HepG2 (cell line): Measurements from ENCODE around the gene NCAPD2. TPM values are rescaled to one million over a fixed set of nuclear protein-coding genes. Genes with fewer than 3 reads are reported as not detected.

ENCODE experiments used
- ATAC-seq: fragments of 200-7000 bp; cut with Tn5 transposase; 3 replicates; pipeline ENCODE4 v1.9.1; 2020; ENCODE audit warnings: mild to moderate bottlenecking, moderate library complexity
- BruUV-seq: library from RNA; stranded (reverse); fragments of 400-500 nt; replicated peaks from 2 replicates; lab custom pipeline; 2021; lab: Mats Ljungman, UMichigan
- CTCF ChIA-PET: fragments of 300-600 bp; formaldehyde crosslinking; extraction: SDS; loops from one replicate; lab custom pipeline; 2021; ENCODE audit warnings: low total read pairs, inconsistent platforms, low intra/inter-chr PET ratio; lab: Yijun Ruan, JAX
- POLR2A ChIA-PET: fragments of 350-600 bp; sonication (Branson Sonifier 250); formaldehyde crosslinking; loops from one replicate; lab custom pipeline; 2020; ENCODE audit warnings: antibody characterized with exemption, inconsistent platforms; lab: Yijun Ruan, JAX
- DNase-seq: peaks from one replicate; pipeline ENCODE4 v3.0.0-alpha.2; 2015; ENCODE audit warnings: low spot score
- FAIRE-seq: peaks from 3 replicates; lab custom pipeline; 2011; peaks lifted over from hg19 to GRCh38; lab: Jason Lieb, UNC
- H2AFZ ChIP-seq: one replicate; pipeline ENCODE4 v1.6.1; 2011; ENCODE audit warnings: low read length, inconsistent platforms
- H3K27ac ChIP-seq: fragments of 300-600 bp; 3 replicates; pipeline ENCODE4 v1.8.0; 2011; ENCODE audit warnings: mixed run types, mild to moderate bottlenecking, mixed read lengths, low read length, inconsistent platforms; ENCODE audit not compliant: insufficient read depth; ENCODE audit errors: extremely low read length
- H3K27me3 ChIP-seq, 2 experiments: fragments of 200-600 bp in 1 of 2; 2 replicates in 1 of 2; 3 replicates in 1 of 2; pipeline versions ENCODE4 v1.6.0 to v1.8.0; 2011; ENCODE audit warnings: low read length in 2 of 2, mild to moderate bottlenecking in 2 of 2, moderate library complexity in 2 of 2, inconsistent platforms in 1 of 2; ENCODE audit not compliant: insufficient read depth in 2 of 2, control insufficient read depth in 1 of 2
- H3K36me3 ChIP-seq, 2 experiments: fragments of 200-600 bp in 1 of 2; replicated peaks in 1 of 2; 2 replicates in 1 of 2; 3 replicates in 1 of 2; pipeline versions ENCODE4 v1.5.1 to v1.8.0; 2011; ENCODE audit warnings: low read length in 2 of 2, inconsistent platforms in 1 of 2; ENCODE audit not compliant: insufficient read depth in 2 of 2, control insufficient read depth in 1 of 2
- H3K4me1 ChIP-seq: 2 replicates; pipeline ENCODE4 v1.5.1; 2012; ENCODE audit warnings: low read length, inconsistent platforms; ENCODE audit not compliant: insufficient read depth
- H3K4me2 ChIP-seq: 2 replicates; pipeline ENCODE4 v1.6.0; 2011; ENCODE audit warnings: low read depth, low read length, inconsistent platforms
- H3K4me3 ChIP-seq, 3 experiments: fragments of 200-600 bp in 1 of 3; sonication (generic), shearing (Covaris generic) in 1 of 3; replicated peaks in 1 of 3; 2 replicates each; pipeline ENCODE4 v1.5.1; 2011 to 2016; ENCODE audit warnings: low read length in 3 of 3, inconsistent platforms in 2 of 3, low read depth in 2 of 3, mild to moderate bottlenecking in 2 of 3, control low read depth in 1 of 3, mixed read lengths in 1 of 3; ENCODE audit not compliant: insufficient read depth in 1 of 3
- H3K79me2 ChIP-seq: one replicate; pipeline ENCODE4 v1.6.1; 2011; ENCODE audit warnings: low read length, inconsistent platforms; ENCODE audit not compliant: insufficient read depth
- H3K9ac ChIP-seq: 2 replicates; pipeline ENCODE4 v1.6.0; 2011; ENCODE audit warnings: mild to moderate bottlenecking, low read depth, low read length, inconsistent platforms; ENCODE audit not compliant: insufficient read depth
- H3K9me3 ChIP-seq: 2 replicates; pipeline ENCODE4 v1.5.1; 2012; ENCODE audit warnings: mild to moderate bottlenecking, low read length
- H4K20me1 ChIP-seq: 2 replicates; pipeline ENCODE4 v1.6.0; 2011; ENCODE audit warnings: inconsistent platforms, mild to moderate bottlenecking, low read length, moderate library complexity; ENCODE audit not compliant: insufficient read depth
- FOXM1 ChIP-seq: sonication (generic); formaldehyde crosslinking; IDR thresholded peaks from 2 replicates; pipeline ENCODE4 v1.5.0; 2020; ENCODE audit warnings: missing genetic modification reagents
- HMG20A ChIP-seq: IDR thresholded peaks from 2 replicates; pipeline ENCODE4 v1.6.1; 2016; ENCODE audit warnings: borderline replicate concordance
- HNRNPLL ChIP-seq: fragments of 200-400 bp; formaldehyde crosslinking; IDR thresholded peaks from 2 replicates; pipeline ENCODE4 v1.6.1; 2017; ENCODE audit warnings: mild to moderate bottlenecking, low read depth, low read length; ENCODE audit not compliant: poor library complexity, severe bottlenecking
- NAIF1 ChIP-seq: sonication (generic); formaldehyde crosslinking; IDR thresholded peaks from 2 replicates; pipeline ENCODE4 v1.5.0; 2020; ENCODE audit warnings: mild to moderate bottlenecking, missing genetic modification reagents, borderline replicate concordance
- NFATC3 ChIP-seq: sonication (generic); formaldehyde crosslinking; IDR thresholded peaks from 2 replicates; pipeline ENCODE4 v1.5.1; 2020; ENCODE audit warnings: mild to moderate bottlenecking, missing genetic modification reagents
- POGZ ChIP-seq: sonication (generic); formaldehyde crosslinking; IDR thresholded peaks from 2 replicates; pipeline ENCODE4 v1.4.0; 2020; ENCODE audit warnings: mild to moderate bottlenecking, missing genetic modification reagents
- PPARG ChIP-seq: conservative IDR thresholded peaks from 2 replicates; pipeline ENCODE4 v1.6.1; 2016; ENCODE audit warnings: missing biosample characterization, missing genetic modification reagents
- REXO4 ChIP-seq: sonication (generic); formaldehyde crosslinking; IDR thresholded peaks from 2 replicates; pipeline ENCODE4 v1.8.0; 2022; ENCODE audit warnings: missing genetic modification reagents, mild to moderate bottlenecking, borderline replicate concordance
- SP5 ChIP-seq: IDR thresholded peaks from 2 replicates; pipeline ENCODE4 v1.6.1; 2016; ENCODE audit warnings: low read depth, borderline replicate concordance
- ZNF263 ChIP-seq: sonication (generic); formaldehyde crosslinking; IDR thresholded peaks from 2 replicates; pipeline ENCODE4 v1.4.0; 2020; ENCODE audit warnings: missing genetic modification reagents
- ZNF550 ChIP-seq: sonication (generic); formaldehyde crosslinking; IDR thresholded peaks from 2 replicates; pipeline ENCODE4 v1.4.0; 2020; ENCODE audit warnings: mild to moderate bottlenecking, missing genetic modification reagents, borderline replicate concordance
- ZNF557 ChIP-seq: sonication (generic); formaldehyde crosslinking; IDR thresholded peaks from 2 replicates; pipeline ENCODE4 v1.4.0; 2020; ENCODE audit warnings: missing genetic modification reagents
- WGBS: methylation state at CpG from one replicate; pipeline ENCODE4 v1.1.6; 2017; ENCODE audit warnings: low lambda C conversion rate; 5-methylcytosine and 5-hydroxymethylcytosine counted together
- in situ Hi-C: cut with HindIII; loops from 2 replicates; pipeline ENCODE4 v1.10.0; 2017; ENCODE audit warnings: low pct_unique_long_range_greater_than_20kb; ENCODE audit not compliant: extremely low pct_ligation_motif_present
- intact Hi-C: fragments of 100-400 bp; cut with micrococcal nuclease; formaldehyde crosslinking; loops from one replicate; pipeline ENCODE4 v1.10.0; 2022; ENCODE audit not compliant: unreplicated experiment
- polyA plus RNA-seq, 8 experiments: library from polyadenylated mRNA; depleted of rRNA in 3 of 8; stranded (reverse) in 7 of 8; unstranded in 1 of 8; fragments of >200 nt; fragmentation: Illumina TruSeq in 4 of 8; extraction: Trizol in 4 of 8; gene quantifications; 2 replicates each; pipeline versions ENCODE4 v1.2.1 to v1.2.3, GENCODE V29; 2011 to 2016; ENCODE audit warnings: low read depth in 4 of 8, missing spikeins in 1 of 8, mixed read lengths in 1 of 8; ENCODE audit not compliant: insufficient read depth in 1 of 8
- total RNA-seq, 5 experiments: library from RNA; depleted of rRNA; stranded (reverse); fragments of >200 nt; fragmentation: Illumina TruSeq; extraction: Trizol; gene quantifications; 2 replicates each; pipeline ENCODE4 v1.2.3, GENCODE V29; 2016; ENCODE audit warnings: low read depth in 1 of 5
- TF ChIP-seq, protein P1 (sequence below), 2 experiments: sonication (generic) in 1 of 2; formaldehyde crosslinking in 1 of 2; IDR thresholded peaks; 2 replicates each; pipeline versions ENCODE4 v1.4.0 to v1.6.1; 2018 to 2020; ENCODE audit warnings: missing genetic modification reagents in 2 of 2, borderline replicate concordance in 1 of 2, low read depth in 1 of 2, mild to moderate bottlenecking in 1 of 2, missing biosample characterization in 1 of 2
- TF ChIP-seq, protein P2 (sequence below): sonication (generic); formaldehyde crosslinking; IDR thresholded peaks from 2 replicates; pipeline ENCODE4 v1.8.1; 2023; ENCODE audit warnings: mild to moderate bottlenecking, missing genetic modification reagents
- TF ChIP-seq, protein P3 (sequence below): sonication (generic); formaldehyde crosslinking; IDR thresholded peaks from 2 replicates; pipeline ENCODE4 v1.4.0; 2020; ENCODE audit warnings: mild to moderate bottlenecking, missing genetic modification reagents

The NCAPD2 gene
- total and polyA plus RNA-seq, 2 of the 13 experiments (the other 11 are each of a cell fraction or from before 2014, with no cell fraction given) = 51.1 to 65.6 TPM

DNA sequence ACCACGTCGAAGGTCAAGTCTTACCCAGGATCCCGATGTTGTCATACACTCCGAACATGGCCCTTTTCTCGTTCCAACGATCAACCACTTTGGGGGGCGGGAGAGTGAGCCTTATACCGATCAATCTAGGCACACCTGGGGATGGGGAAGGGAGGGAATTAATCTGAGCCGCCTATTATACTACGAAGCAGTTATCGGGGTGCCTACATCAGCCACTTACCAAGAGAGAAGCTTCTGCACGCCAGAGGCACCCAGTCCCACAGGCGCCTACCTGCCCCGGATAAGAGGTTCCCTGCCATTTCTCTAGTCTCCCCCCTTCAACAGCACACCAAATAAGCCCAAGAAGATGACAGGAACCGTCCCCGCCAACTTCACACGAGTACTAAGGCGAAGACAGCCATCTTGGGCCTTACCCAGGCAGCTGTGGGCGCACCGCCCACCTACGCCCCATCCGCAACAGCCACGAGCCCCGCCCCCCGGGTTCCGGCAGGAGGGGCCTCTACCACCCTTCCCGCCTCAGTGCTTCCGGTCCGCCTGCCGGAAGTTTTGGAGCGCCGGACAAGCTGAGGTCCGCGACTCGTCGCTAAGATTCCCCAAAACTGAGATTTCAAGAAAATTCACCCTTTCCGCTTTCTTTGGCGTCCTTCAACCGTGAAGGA, 935 bp upstream of the NCAPD2 start, which contains the start of gene MRPL51 (continued):
- TF ChIP-seq, protein P1, sequence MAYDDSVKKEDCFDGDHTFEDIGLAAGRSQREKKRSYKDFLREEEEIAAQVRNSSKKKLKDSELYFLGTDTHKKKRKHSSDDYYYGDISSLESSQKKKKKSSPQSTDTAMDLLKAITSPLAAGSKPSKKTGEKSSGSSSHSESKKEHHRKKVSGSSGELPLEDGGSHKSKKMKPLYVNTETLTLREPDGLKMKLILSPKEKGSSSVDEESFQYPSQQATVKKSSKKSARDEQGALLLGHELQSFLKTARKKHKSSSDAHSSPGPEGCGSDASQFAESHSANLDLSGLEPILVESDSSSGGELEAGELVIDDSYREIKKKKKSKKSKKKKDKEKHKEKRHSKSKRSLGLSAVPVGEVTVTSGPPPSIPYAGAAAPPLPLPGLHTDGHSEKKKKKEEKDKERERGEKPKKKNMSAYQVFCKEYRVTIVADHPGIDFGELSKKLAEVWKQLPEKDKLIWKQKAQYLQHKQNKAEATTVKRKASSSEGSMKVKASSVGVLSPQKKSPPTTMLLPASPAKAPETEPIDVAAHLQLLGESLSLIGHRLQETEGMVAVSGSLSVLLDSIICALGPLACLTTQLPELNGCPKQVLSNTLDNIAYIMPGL (CRISPR knock-in tag; IDR thresholded peaks at IDR 0.05; ENCODE audit: borderline replicate concordance in 1 of 2, low read depth in 1 of 2) = peak in 1 of 2 experiments; percentile 67; a peak in 3 of 4 replicates
- TF ChIP-seq ZNF550 (CRISPR knock-in tag) = no peak

DNA sequence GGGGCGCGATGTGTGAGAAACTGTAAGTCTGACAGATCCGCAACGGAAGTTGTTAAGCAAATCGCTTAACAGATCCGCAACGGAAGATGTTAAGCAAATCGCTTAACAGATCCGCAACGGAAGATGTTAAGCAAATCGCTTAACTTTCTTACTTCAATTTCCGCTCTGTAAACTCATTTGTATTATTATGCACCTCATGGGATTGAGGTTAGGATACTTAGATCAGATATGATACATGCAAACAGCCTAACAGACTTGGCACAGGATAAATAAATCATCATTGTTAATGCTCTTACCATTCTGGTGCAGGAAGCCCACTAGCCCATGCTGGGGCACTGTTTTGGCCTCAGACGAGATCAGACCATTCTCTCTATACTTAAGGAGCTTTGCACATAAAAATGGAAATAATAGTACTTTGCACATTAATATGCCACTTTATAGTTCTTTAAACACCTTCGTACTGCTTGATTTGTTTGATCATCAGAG, 399 bp downstream of the NCAPD2 start:
- in situ Hi-C loops (no loop called here), intact Hi-C loops (loop anchor here (1.0 to 2.0 kb wide), 2 partner anchors 38 to 71 kb away; no protein-coding TSS in a partner anchor)
- peak overlapping the region; percentile 92 for H3K4me2 ChIP-seq
- H3K27ac ChIP-seq = peak overlapping the region; percentile 98
- H3K9ac ChIP-seq = peak overlapping the region; percentile 83
- TSS peak; percentile 81 for BruUV-seq
- ChIA-PET POLR2A (interaction anchor here (2.1 kb wide), 2 partner anchors 23 to 40 kb away, joined by 7 to 11 read pairs; partner anchors contain the start of genes GAPDH and VAMP1), CTCF (no interaction called here)
- WGBS = 2% methylated on average over 14 of the region's 14 CpGs
- DNase-seq = no peak
- H2AFZ ChIP-seq = no peak overlapping the region
- H4K20me1 ChIP-seq = peaks cover 7% of the 10 kb centered on the region
- H3K27me3 ChIP-seq = no peaks in the 10 kb centered on the region; a peak in 1 of 5 replicates
- FAIRE-seq = no peak
- peak overlapping the region; percentile 61 to 80 (median 67) for H3K4me3 ChIP-seq
- ATAC-seq = no peak
- H3K79me2 ChIP-seq = peaks cover 44% of the 10 kb centered on the region
- peaks cover 4 to 42% of the 10 kb centered on the region in 2 experiments; a peak in 3 of 5 replicates for H3K36me3 ChIP-seq
- no peaks in the 10 kb centered on the region for H3K9me3 ChIP-seq
- peaks cover 38% of the 10 kb centered on the region for H3K4me1 ChIP-seq
- TF ChIP-seq POGZ (CRISPR knock-in tag) = 0 out of 2 replicates have a peak, but pooled peaks have one; percentile 7
- 0 out of 2 replicates have a peak, but pooled peaks have one; percentile 24 for TF ChIP-seq PPARG (CRISPR knock-in tag)
- peak; percentile 93 for TF ChIP-seq HNRNPLL
- no peak for TF ChIP-seq SP5
- TF ChIP-seq ZNF557 (CRISPR knock-in tag) = no peak
- TF ChIP-seq NAIF1 (CRISPR knock-in tag) = peak; percentile 99
- TF ChIP-seq HMG20A (CRISPR knock-in tag) = no peak
- 0 out of 2 replicates have a peak, but pooled peaks have one; percentile 0 for TF ChIP-seq ZNF263 (CRISPR knock-in tag)
- TF ChIP-seq, protein P2, sequence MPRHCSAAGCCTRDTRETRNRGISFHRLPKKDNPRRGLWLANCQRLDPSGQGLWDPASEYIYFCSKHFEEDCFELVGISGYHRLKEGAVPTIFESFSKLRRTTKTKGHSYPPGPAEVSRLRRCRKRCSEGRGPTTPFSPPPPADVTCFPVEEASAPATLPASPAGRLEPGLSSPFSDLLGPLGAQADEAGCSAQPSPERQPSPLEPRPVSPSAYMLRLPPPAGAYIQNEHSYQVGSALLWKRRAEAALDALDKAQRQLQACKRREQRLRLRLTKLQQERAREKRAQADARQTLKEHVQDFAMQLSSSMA = no peak
- TF ChIP-seq NFATC3 (CRISPR knock-in tag) = no peak
- TF ChIP-seq, protein P3, sequence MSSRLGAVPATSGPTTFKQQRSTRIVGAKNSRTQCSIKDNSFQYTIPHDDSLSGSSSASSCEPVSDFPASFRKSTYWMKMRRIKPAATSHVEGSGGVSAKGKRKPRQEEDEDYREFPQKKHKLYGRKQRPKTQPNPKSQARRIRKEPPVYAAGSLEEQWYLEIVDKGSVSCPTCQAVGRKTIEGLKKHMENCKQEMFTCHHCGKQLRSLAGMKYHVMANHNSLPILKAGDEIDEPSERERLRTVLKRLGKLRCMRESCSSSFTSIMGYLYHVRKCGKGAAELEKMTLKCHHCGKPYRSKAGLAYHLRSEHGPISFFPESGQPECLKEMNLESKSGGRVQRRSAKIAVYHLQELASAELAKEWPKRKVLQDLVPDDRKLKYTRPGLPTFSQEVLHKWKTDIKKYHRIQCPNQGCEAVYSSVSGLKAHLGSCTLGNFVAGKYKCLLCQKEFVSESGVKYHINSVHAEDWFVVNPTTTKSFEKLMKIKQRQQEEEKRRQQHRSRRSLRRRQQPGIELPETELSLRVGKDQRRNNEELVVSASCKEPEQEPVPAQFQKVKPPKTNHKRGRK = no peak
- TF ChIP-seq REXO4 (CRISPR knock-in tag) = no peak
- TF ChIP-seq FOXM1 (CRISPR knock-in tag) = no peak
